Vagina (tissue), 2 donors: ENCODE data around the gene TMOD4. TPM values are rescaled to one million over a fixed set of nuclear protein-coding genes. Genes with fewer than 3 reads are reported as not detected.

Experiments used
- DNase-seq, 2 donors: peaks; one replicate each; pipeline ENCODE4 v3.0.0-alpha.2; 2017; ENCODE audit errors: extremely low spot score in 2 of 2
- H3K27ac ChIP-seq: fragments of 200-600 bp; sonication (generic); one replicate; pipeline ENCODE4 v1.5.1; 2019
- H3K27me3 ChIP-seq: fragments of 200-600 bp; sonication (generic); one replicate; pipeline ENCODE4 v1.5.1; 2019
- H3K36me3 ChIP-seq, 2 donors: fragments of 200-600 bp; sonication (generic); one replicate each; pipeline ENCODE4 v1.5.1; 2017 to 2019
- H3K4me1 ChIP-seq: fragments of 200-600 bp; sonication (generic); one replicate; pipeline ENCODE4 v1.5.1; 2019
- H3K4me3 ChIP-seq, 2 donors: fragments of 200-600 bp; sonication (generic); 1 replicate in 1 of 2; 2 replicates in 1 of 2; pipeline ENCODE4 v1.5.1; 2016 to 2019
- H3K9me3 ChIP-seq: fragments of 200-600 bp; sonication (generic); one replicate; pipeline ENCODE4 v1.5.1; 2019
- CTCF ChIP-seq, 3 experiments: fragments of 450-650 bp in 2 of 3; fragments of 200-600 bp in 1 of 3; sonication (generic) in 1 of 3; IDR thresholded peaks; one replicate each; pipeline ENCODE4 v1.5.1; 2017 to 2019; ENCODE audit warnings: antibody characterized with exemption in 3 of 3, mild to moderate bottlenecking in 2 of 3, moderate library complexity in 2 of 3
- POLR2A ChIP-seq, 2 donors: fragments of 450-650 bp; IDR thresholded peaks; one replicate each; pipeline ENCODE4 v1.6.1; 2017; ENCODE audit warnings: antibody characterized with exemption in 2 of 2, mild to moderate bottlenecking in 2 of 2, moderate library complexity in 2 of 2
- POLR2AphosphoS5 ChIP-seq, 2 donors: sonication (generic); formaldehyde crosslinking; IDR thresholded peaks; one replicate each; pipeline ENCODE4 v1.9.0; 2017; ENCODE audit warnings: antibody characterized with exemption in 2 of 2, mild to moderate bottlenecking in 2 of 2, low read depth in 1 of 2; ENCODE audit not compliant: insufficient read depth in 1 of 2
- intact Hi-C: fragments of 100-400 bp; cut with DNase I; formaldehyde crosslinking; loops from one replicate; pipeline ENCODE4 v1.15.1; 2023
- total RNA-seq: library from RNA; depleted of rRNA; stranded (reverse); fragments of >200 nt; gene quantifications from one replicate; pipeline ENCODE4 v1.2.3, GENCODE V29; 2016

Gene TMOD4
- total RNA-seq, 1 donor from 2014 or later: 2.2 TPM

GRCh38 chr1:151135433-151136385 lies 40.1 kb downstream of the TMOD4 start:
- Histone ChIP-seq H3K27me3 (no peaks in the 10 kb centered on the region), H3K36me3 (no peaks in the 10 kb centered on the region), H3K4me3 (no peak overlapping the region), H3K4me1 (peaks cover 16% of the 10 kb centered on the region), H3K27ac (no peak overlapping the region), H3K9me3 (no peaks in the 10 kb centered on the region)
- TF ChIP-seq POLR2A (IDR thresholded peaks at IDR 0.05): no peak
- no peak for TF ChIP-seq POLR2AphosphoS5 (IDR thresholded peaks at IDR 0.05; ENCODE audit: insufficient read depth in 1 of 2, low read depth in 1 of 2)
- no peak for TF ChIP-seq CTCF (IDR thresholded peaks at IDR 0.05)
- intact Hi-C loops: no loop called here
- DNase-seq: no peak

GRCh38 chr1:151134991-151135390 lies 40.8 kb downstream of the TMOD4 start:
- DNase-seq: no peak

GRCh38 chr1:151134396-151134795 lies 41.4 kb downstream of the TMOD4 start:
- intact Hi-C loops: no loop called here
- TF ChIP-seq CTCF (IDR thresholded peaks at IDR 0.05): no peak
- no peak for TF ChIP-seq POLR2AphosphoS5 (IDR thresholded peaks at IDR 0.05; ENCODE audit: insufficient read depth in 1 of 2, low read depth in 1 of 2)
- TF ChIP-seq POLR2A (IDR thresholded peaks at IDR 0.05): no peak
- Histone ChIP-seq H3K36me3 (no peaks in the 10 kb centered on the region), H3K4me3 (no peak overlapping the region), H3K4me1 (peaks cover 19% of the 10 kb centered on the region), H3K9me3 (no peaks in the 10 kb centered on the region), H3K27ac (no peak overlapping the region), H3K27me3 (no peaks in the 10 kb centered on the region)
- DNase-seq: no peak

More at GRCh38 chr1:151134991-151135390, 40.8 kb downstream of the TMOD4 start:
- peaks cover 19% of the 10 kb centered on the region for H3K4me1 ChIP-seq
- H3K4me3 ChIP-seq: no peak overlapping the region
- intact Hi-C loops: no loop called here
- TF ChIP-seq POLR2A (IDR thresholded peaks at IDR 0.05) (no peak), CTCF (IDR thresholded peaks at IDR 0.05) (no peak), POLR2AphosphoS5 (IDR thresholded peaks at IDR 0.05; ENCODE audit: insufficient read depth in 1 of 2, low read depth in 1 of 2) (no peak)
- H3K36me3 ChIP-seq: no peaks in the 10 kb centered on the region
- no peaks in the 10 kb centered on the region for H3K9me3 ChIP-seq
- H3K27ac ChIP-seq: no peak overlapping the region
- H3K27me3 ChIP-seq: no peaks in the 10 kb centered on the region

- Histone ChIP-seq H3K4me3 (peak overlapping the region; percentile 46 to 50), H3K27ac (peak overlapping the region; percentile 71), H3K36me3 (no peaks in the 10 kb centered on the region), H3K4me1 (peaks cover 19% of the 10 kb centered on the region), H3K27me3 (no peaks in the 10 kb centered on the region), H3K9me3 (no peaks in the 10 kb centered on the region)
- intact Hi-C loops: no loop called here
- TF ChIP-seq POLR2A (IDR thresholded peaks at IDR 0.05): no peak
- TF ChIP-seq CTCF (IDR thresholded peaks at IDR 0.05): no peak
- TF ChIP-seq POLR2AphosphoS5 (IDR thresholded peaks at IDR 0.05; ENCODE audit: insufficient read depth in 1 of 2, low read depth in 1 of 2): no peak
- DNase-seq: no peak
Observed at GRCh38 chr1:151133018-151133806, 42.6 kb downstream of the TMOD4 start.
